ENCODE results near the gene WIPF3.

Gene WIPF3, protein sequence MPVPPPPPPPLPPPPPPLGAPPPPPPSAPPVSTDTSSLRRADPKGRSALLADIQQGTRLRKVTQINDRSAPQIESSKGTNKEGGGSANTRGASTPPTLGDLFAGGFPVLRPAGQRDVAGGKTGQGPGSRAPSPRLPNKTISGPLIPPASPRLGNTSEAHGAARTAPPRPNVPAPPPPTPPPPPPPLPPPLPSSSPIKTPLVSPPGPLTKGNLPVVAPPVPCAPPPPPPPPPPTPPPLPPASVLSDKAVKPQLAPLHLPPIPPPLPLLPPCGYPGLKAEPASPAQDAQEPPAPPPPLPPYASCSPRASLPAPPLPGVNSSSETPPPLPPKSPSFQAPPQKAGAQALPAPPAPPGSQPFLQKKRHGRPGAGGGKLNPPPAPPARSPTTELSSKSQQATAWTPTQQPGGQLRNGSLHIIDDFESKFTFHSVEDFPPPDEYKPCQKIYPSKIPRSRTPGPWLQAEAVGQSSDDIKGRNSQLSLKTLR

GRCh38 chr7:29806208-29806994 lies at the start of gene WIPF3:
TSS of gene WIPF3 (plus strand) at chr7:29806508. CDS start at chr7:29834725, 28,217 bp downstream.
- DNase-seq, result no peak

DNA sequence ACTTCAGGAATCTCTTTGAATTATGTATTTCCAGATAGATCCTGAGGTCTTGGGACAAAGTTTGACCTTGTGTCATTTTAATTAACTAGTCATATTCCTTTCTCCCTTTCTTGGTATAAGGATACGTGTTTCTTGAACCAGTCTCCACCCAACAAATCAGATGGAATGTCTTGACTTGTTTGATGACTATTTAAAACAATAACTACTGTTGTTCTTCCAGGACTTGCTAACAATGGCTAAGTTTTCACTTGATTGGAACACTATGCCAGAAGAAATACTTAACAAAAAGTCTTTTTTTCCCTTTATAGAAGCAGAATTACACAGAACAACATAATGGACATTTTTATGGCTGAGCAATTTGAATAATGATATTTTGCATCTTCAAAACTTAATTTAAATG lies 43.0 kb upstream of the WIPF3 start:
- DNase-seq, result no peak

GRCh38 chr7:29764227-29764626 lies 42.1 kb upstream of the WIPF3 start:
- no peak for DNase-seq

- DNase-seq, result no peak
Observed at GRCh38 chr7:29765490-29765889, 40.8 kb upstream of the WIPF3 start.

GRCh38 chr7:29770371-29770770 lies 35.9 kb upstream of the WIPF3 start:
- no peak for DNase-seq

DNA sequence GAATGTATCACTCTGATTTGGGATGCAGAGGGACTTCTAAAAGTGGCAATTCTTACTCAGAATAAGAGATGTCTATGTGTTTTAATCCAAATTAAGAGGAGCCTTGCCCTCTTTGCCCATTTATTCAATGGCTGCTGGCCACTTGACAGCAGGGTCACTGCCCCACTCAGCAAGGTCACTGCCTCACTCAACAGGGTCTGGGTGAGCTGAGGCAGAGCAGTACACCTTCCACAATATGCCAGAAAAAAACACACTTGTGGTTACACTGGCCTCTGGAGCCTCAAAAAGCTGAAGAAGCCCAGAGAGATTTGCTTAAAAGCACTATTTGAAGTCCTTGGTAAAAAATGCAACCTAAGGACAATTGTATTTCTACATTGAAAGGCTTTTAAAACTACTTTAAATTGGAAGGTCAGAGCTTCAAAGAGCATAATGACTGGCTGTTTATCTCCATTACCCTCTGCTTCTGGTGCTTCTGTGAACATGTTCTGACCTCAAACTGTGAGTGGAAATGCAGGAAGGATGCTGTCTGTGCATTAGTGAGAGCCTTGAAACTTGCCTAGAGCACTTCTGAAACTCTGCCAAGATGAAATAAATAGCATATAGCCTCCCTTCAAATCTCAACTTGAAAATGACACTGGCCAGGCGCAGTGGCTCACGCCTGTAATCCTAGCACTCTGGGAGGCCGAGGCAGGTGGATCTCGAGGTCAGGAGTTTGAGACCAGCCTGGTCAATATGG lies 35.1 kb upstream of the WIPF3 start:
- DNase-seq, result no peak

DNA sequence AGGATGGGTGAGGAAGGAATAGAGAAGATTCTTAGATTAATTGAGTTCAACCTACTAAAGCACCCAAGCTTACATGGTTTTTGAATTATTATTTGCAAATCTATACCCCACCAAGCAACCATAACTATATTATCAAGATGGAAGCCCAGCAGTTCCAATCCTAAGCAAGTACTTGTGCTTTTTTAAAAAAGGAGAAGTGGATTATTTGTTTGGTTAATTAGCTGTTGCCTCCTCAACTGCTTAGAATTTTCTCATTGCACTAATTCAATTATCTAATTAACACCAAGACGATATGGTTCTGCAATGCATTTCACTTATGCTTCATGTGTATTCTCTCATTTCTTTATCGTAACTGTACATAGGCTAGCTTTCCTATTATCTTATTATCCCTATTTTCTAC lies 27.3 kb upstream of the WIPF3 start:
- DNase-seq, result no peak

DNA sequence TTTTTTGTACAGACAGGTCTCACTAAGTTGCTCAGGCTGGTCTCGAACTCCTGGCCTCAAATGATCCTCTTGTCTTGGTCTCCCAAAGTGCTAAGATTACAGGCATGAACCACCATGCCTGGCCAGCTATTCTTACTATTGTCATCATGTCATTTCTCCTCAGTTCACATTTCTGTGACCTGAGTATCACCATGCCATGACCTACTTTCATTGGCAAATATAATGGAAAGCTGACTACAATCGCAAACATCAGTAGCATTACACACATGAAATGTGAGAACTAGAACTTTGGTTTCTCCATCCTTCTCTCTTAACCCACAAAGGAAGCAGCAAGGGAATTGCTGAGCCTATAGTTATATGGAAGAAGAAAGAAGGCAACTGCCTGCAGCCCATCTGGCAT lies 26.0 kb upstream of the WIPF3 start:
- no peak for DNase-seq

GRCh38 chr7:29783671-29784070 lies 22.6 kb upstream of the WIPF3 start:
- DNase-seq, result no peak

DNA sequence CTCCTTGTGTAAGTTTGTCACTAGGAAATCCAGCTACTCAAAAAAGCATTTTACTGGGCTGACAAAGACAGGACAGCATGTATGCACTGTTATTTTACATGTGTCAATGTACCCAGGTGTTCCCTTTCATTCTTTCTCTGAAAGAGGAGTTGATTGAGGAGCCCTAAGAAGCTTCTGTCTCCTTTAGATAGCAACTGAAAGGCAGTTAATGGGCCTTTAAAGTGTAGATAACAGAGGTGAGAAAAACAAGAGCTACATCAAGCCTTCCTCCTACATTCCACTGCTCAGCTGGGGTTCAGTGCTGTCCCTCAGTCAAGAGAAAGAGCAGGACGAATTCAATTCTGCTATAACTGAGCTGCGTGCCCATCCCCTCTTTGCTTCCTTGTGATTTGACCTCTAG lies 12.8 kb upstream of the WIPF3 start:
- no peak for DNase-seq

GRCh38 chr7:29794959-29795629 lies 11.2 kb upstream of the WIPF3 start:
- DNase-seq, result no peak

DNA sequence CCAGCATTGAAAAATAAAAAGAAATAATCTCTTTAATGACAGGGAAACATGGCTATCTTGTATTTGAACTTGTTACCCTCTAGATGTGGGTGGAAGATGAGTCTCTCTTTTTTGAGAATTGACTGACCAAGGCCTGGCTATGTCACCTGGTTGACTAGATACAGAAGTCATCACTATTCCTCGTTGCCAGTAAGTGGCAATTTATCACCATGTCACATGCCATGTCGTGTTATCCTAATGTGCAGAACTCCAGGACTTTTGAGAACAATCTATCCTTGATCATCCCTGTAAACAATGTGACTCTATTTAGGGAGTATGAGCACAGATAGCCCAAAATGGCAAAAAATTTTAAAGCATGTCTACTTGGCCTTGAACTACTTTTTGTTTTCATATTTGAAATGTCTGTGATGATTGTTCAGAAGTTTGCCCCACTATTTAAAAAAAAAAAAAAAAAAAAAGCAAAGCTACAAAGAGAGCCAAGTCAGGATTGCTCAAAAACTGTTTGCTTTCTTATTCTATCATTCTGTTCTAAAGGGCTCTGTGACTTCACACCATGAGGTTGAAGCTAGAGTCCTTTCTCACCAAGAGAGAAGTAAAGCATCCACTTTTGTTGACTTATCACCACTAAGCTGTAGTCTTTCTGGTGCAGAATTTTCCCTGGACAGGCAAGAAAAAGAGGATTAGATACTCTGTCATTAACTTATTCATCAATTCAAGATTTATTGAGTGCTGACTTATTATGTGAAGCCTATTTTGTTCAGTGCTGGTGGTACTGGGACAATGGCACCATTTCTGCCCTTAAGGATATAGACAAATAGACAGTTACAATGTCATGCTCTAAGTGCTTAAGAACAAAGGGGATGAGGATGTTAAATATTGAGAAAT lies 10.4 kb upstream of the WIPF3 start:
- no peak for DNase-seq

GRCh38 chr7:29797112-29797944 lies 9.0 kb upstream of the WIPF3 start:
- no peak for DNase-seq

DNA sequence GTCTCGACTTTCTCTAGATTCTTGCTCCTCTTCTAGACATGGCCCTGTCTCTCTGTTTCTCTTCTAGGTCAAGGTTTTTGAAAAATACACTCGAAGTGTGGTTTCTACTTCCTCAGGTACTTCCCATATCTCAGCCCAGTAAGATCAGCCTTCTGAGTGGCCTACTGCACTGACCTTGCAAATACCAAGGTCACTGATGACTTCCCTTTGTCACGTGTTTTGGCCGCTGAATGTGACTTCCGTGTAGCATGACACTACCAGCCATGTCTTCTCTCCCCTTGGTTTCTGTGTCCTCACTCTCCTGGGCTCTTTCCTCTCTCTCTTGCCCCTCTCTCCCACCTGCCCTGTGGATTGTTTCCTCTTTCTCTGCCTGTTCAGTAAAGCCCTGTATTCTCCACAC lies 7.9 kb upstream of the WIPF3 start:
- no peak for DNase-seq

DNA sequence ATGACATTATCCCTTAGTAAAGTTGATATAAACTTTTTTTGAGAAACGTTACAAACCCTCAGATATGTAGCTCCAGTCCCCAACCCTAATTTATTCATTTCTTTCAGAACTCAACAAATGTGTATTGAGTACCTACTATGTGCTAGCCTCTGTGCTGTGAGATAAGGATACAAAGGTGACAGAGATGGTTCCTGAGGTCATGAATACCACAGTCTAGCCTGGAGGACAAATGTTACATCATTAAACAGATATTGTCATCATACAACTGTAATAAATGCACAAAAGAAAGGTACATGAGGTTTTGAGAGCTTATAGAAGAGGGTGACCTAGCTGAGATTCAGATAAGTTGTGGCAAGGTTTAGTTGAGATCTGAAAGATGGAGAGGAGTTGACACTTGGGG lies 4.4 kb upstream of the WIPF3 start:
- DNase-seq, result no peak

DNA sequence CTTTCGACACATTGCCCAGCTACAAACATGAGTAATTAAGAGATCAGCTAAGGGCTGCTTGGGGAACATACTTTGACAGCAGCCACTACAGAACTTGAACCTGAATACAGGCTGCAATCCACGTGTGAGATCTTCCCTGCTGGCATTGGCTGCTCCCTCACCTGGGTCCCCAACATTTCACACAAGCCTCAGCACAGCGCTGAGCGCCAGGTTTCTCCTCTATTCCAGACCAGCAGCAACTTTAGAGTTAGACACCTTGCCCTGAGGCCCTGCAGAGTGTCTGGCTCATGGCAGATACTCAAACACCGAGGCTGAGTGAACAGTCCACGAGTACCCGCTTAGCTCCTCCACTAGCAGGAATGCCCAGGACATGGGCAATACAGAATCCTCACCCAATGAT lies 1.3 kb upstream of the WIPF3 start:
- DNase-seq, result no peak

GRCh38 chr7:29805886-29806207 lies 461 bp upstream of the WIPF3 start:
- no peak for DNase-seq

DNA sequence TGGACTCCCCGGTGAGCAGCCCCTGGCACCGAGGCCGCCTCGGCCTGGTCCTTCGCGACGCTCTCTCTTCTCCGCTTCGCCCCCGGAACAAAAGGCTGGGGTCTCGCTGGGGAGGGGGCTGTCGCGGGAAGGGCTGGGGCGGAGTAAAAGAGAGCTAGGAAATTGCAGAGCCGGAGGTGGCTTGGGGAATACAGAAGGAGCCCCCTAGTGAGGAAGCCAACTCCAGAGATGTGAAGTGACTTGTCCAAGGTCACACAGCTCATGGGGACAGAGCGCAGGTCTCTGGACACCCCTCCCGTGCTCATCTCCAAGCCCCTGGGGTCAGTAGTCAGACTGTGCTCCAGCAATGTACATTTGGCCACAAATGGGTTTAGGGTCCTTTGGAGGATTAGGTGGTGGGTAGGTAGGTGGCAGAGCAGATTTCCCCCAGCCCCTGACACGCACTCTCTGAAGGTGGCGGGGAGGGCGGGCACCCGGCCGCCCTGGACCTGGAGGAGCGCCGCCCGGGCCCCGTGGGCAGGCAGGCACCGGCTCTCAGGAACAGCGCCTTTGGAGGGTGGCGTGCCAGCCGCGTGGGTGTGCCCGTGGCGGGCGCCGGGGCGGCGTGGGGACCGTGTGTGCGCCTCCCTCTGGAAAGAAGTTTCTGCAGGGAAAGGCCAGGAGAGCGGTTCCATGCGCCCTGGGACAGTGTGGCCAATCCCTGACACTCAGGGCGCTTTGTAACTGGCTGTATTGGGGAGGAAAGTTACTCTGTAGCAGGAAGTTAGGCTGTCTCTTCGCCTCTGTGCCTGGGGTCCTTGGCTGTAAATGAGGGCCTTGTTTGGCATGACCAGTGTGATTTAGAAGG lies 910 bp downstream of the WIPF3 start:
- no peak for DNase-seq

- no peak for DNase-seq
Observed at GRCh38 chr7:29808075-29808801, 1.9 kb downstream of the WIPF3 start.

Measured in activated CD4-positive, alpha-beta T cell treated with anti-CD3 and anti-CD28 coated beads, Interleukin-2, Interleukin-6, amounts not matched to agents 100 ng/mL and 50 ng/mL, durations not matched to agents 16 hours and 8 hours (primary cell).